ENCODE data around the gene GADL1. TPM values are rescaled to one million over a fixed set of nuclear protein-coding genes. Genes with fewer than 3 reads are reported as not detected.

Gene GADL1
- total and polyA plus RNA-seq, 9 donors: 0.01 to 13.3 (median 0.23) TPM; not detected in 3

GRCh38 chr3:30688776-30689641 lies 205.5 kb downstream of the GADL1 start:
- Histone ChIP-seq H3K27ac (no peak overlapping the region), H3K9me3 (no peaks in the 10 kb centered on the region), H3K4me1 (ENCODE audit: insufficient read depth) (peaks cover 15% of the 10 kb centered on the region), H3K36me3 (no peaks in the 10 kb centered on the region), H3K27me3 (no peaks in the 10 kb centered on the region), H3K4me3 (no peak overlapping the region)
- DNase-seq: peak in 3 of 5 donors; percentile 27 to 53 (median 37)
- WGBS, 3 donors: 21 to 34% (median 24%) methylated on average over 10 of the region's 10 CpGs
- TF ChIP-seq POLR2A (IDR thresholded peaks at IDR 0.05) (no peak), CTCF (IDR thresholded peaks at IDR 0.05) (no peak), EP300 (IDR thresholded peaks at IDR 0.05) (no peak)
- intact Hi-C loops (cut with DNase I): loop anchor here in 3 of 4 donors (10.0 kb wide), 2 partner anchors 84 to 164 kb away; partner anchors contain the start of gene TGFBR2 (in 2 of the 3)

- H3K27me3 ChIP-seq: no peaks in the 10 kb centered on the region
- no peak for DNase-seq
- WGBS, 3 donors: 90 to 96% (median 96%) methylated on average over 8 of the region's 8 CpGs
- intact Hi-C loops (cut with DNase I): loop anchor here in 3 of 4 donors (10.0 kb wide), 2 partner anchors 83 to 163 kb away; partner anchors contain the start of gene TGFBR2 (in 2 of the 3)
- no peaks in the 10 kb centered on the region for H3K9me3 ChIP-seq
- no peak for TF ChIP-seq POLR2A (IDR thresholded peaks at IDR 0.05)
- TF ChIP-seq EP300 (IDR thresholded peaks at IDR 0.05): no peak
- no peak for TF ChIP-seq CTCF (IDR thresholded peaks at IDR 0.05)
- H3K4me3 ChIP-seq: no peak overlapping the region
- no peaks in the 10 kb centered on the region for H3K36me3 ChIP-seq
- H3K4me1 ChIP-seq (ENCODE audit: insufficient read depth): peaks cover 17% of the 10 kb centered on the region
- no peak overlapping the region for H3K27ac ChIP-seq
These were observed 206.4 kb downstream of the GADL1 start for GRCh38 chr3:30687930-30688570.

- 27 to 64% (median 45%) methylated on average over 2 of the region's 2 CpGs for WGBS, 3 donors
- DNase-seq: no peak
- Histone ChIP-seq H3K27ac (no peak overlapping the region), H3K27me3 (no peaks in the 10 kb centered on the region), H3K4me1 (ENCODE audit: insufficient read depth) (peaks cover 26% of the 10 kb centered on the region), H3K9me3 (no peaks in the 10 kb centered on the region), H3K36me3 (no peaks in the 10 kb centered on the region), H3K4me3 (no peak overlapping the region)
- intact Hi-C loops (cut with DNase I): loop anchor here in 3 of 4 donors (10.0 kb wide), 2 partner anchors 82 to 162 kb away; partner anchors contain the start of gene TGFBR2 (in 2 of the 3)
- TF ChIP-seq POLR2A (IDR thresholded peaks at IDR 0.05) (no peak), EP300 (IDR thresholded peaks at IDR 0.05) (no peak), CTCF (IDR thresholded peaks at IDR 0.05) (no peak)
These were observed 207.7 kb downstream of the GADL1 start for GRCh38 chr3:30686799-30687198.

- H3K27ac ChIP-seq: no peak overlapping the region
- no peaks in the 10 kb centered on the region for H3K36me3 ChIP-seq
- intact Hi-C loops (cut with DNase I): loop anchor here in 3 of 4 donors (10.0 kb wide), 2 partner anchors 81 to 161 kb away; partner anchors contain the start of gene TGFBR2 (in 2 of the 3)
- no peak for DNase-seq
- 32 to 54% (median 38%) methylated on average over 2 of the region's 2 CpGs for WGBS, 3 donors
- H3K27me3 ChIP-seq: no peaks in the 10 kb centered on the region
- TF ChIP-seq EP300 (IDR thresholded peaks at IDR 0.05): no peak
- no peak for TF ChIP-seq CTCF (IDR thresholded peaks at IDR 0.05)
- TF ChIP-seq POLR2A (IDR thresholded peaks at IDR 0.05): no peak
- H3K4me3 ChIP-seq: no peak overlapping the region
- H3K9me3 ChIP-seq: no peaks in the 10 kb centered on the region
- peaks cover 27% of the 10 kb centered on the region for H3K4me1 ChIP-seq (ENCODE audit: insufficient read depth)
These were observed 208.3 kb downstream of the GADL1 start for GRCh38 chr3:30686176-30686575.
